ENCODE data around the gene PTPRCAP. TPM values are rescaled to one million over a fixed set of nuclear protein-coding genes. Genes with fewer than 3 reads are reported as not detected.
A peak's percentile ranks its signal among the peaks of the same experiment; 100 is the strongest.

Gene PTPRCAP
- total RNA-seq, 4 donors from 2014 or later, result 5.6 to 7.2 (median 6.4) TPM

GRCh38 chr11:67410369-67410831, 27.1 kb downstream of the PTPRCAP start:
- no peak for DNase-seq
- intact Hi-C loops (cut with DNase I), result no loop called here
- Histone ChIP-seq H3K27ac (no peak overlapping the region), H3K27me3 (no peaks in the 10 kb centered on the region), H3K9me3 (no peaks in the 10 kb centered on the region), H3K4me1 (peaks cover 0 to 38% of the 10 kb centered on the region in 2 donors), H3K4me3 (replicated peaks in 1 of 3) (no peak overlapping the region), H3K36me3 (no peaks in the 10 kb centered on the region)
- WGBS, 2 donors, result 61 to 71% methylated on average over 5 to 14 of the region's 15 CpGs
- TF ChIP-seq POLR2A (IDR thresholded peaks at IDR 0.05), result no peak
- no peak for TF ChIP-seq CTCF (IDR thresholded peaks at IDR 0.05)

- peak; percentile 53 to 62 for DNase-seq
- Histone ChIP-seq H3K4me1 (peaks cover 0 to 36% of the 10 kb centered on the region in 2 donors), H3K9me3 (no peaks in the 10 kb centered on the region), H3K36me3 (no peaks in the 10 kb centered on the region), H3K27ac (no peak overlapping the region), H3K27me3 (no peaks in the 10 kb centered on the region), H3K4me3 (replicated peaks in 1 of 3) (no peak overlapping the region)
- intact Hi-C loops (cut with DNase I), result no loop called here
- 47 to 54% methylated on average over 6 to 13 of the region's 13 CpGs for WGBS, 2 donors
- TF ChIP-seq CTCF (IDR thresholded peaks at IDR 0.05), result no peak
- no peak for TF ChIP-seq POLR2A (IDR thresholded peaks at IDR 0.05)
Measured at GRCh38 chr11:67409781-67410368, 27.6 kb downstream of the PTPRCAP start.

GRCh38 chr11:67409261-67409666, 28.2 kb downstream of the PTPRCAP start:
- 42 to 75% methylated on average over 5 to 21 of the region's 24 CpGs for WGBS, 2 donors
- no peaks in the 10 kb centered on the region for H3K27me3 ChIP-seq
- no peaks in the 10 kb centered on the region for H3K9me3 ChIP-seq
- intact Hi-C loops (cut with DNase I), result no loop called here
- TF ChIP-seq POLR2A (IDR thresholded peaks at IDR 0.05), result no peak
- no peak for TF ChIP-seq CTCF (IDR thresholded peaks at IDR 0.05)
- peaks cover 3 to 39% of the 10 kb centered on the region in 2 donors for H3K4me1 ChIP-seq
- H3K4me3 ChIP-seq (replicated peaks in 1 of 3), result no peak overlapping the region
- no peaks in the 10 kb centered on the region for H3K36me3 ChIP-seq
- peak in 1 of 2 donors; percentile 24 for DNase-seq
- H3K27ac ChIP-seq, result no peak overlapping the region

- no peak overlapping the region for H3K4me3 ChIP-seq (replicated peaks in 1 of 3)
- no peaks in the 10 kb centered on the region for H3K27me3 ChIP-seq
- no peak overlapping the region for H3K27ac ChIP-seq
- TF ChIP-seq POLR2A (IDR thresholded peaks at IDR 0.05) (no peak), CTCF (IDR thresholded peaks at IDR 0.05) (no peak)
- 70 to 89% methylated on average over 6 to 11 of the region's 18 CpGs for WGBS, 2 donors
- peaks cover 9 to 46% of the 10 kb centered on the region in 2 donors for H3K4me1 ChIP-seq
- H3K9me3 ChIP-seq, result no peaks in the 10 kb centered on the region
- intact Hi-C loops (cut with DNase I), result no loop called here
- H3K36me3 ChIP-seq, result no peaks in the 10 kb centered on the region
- no peak for DNase-seq
Measured at GRCh38 chr11:67408437-67409200, 28.9 kb downstream of the PTPRCAP start.

GRCh38 chr11:67407688-67408163, 29.8 kb downstream of the PTPRCAP start:
- Histone ChIP-seq H3K27ac (no peak overlapping the region), H3K9me3 (no peaks in the 10 kb centered on the region), H3K4me3 (replicated peaks in 1 of 3) (no peak overlapping the region), H3K27me3 (no peaks in the 10 kb centered on the region), H3K36me3 (no peaks in the 10 kb centered on the region), H3K4me1 (peaks cover 16 to 53% of the 10 kb centered on the region in 2 donors)
- TF ChIP-seq POLR2A (IDR thresholded peaks at IDR 0.05) (no peak), CTCF (IDR thresholded peaks at IDR 0.05) (no peak)
- WGBS, 2 donors, result 72 to 88% methylated on average over 9 to 11 of the region's 12 CpGs
- intact Hi-C loops (cut with DNase I), result no loop called here
- no peak for DNase-seq
